HG02759 (cell line): ENCODE measurements around the gene DST.
A peak's percentile ranks its signal among the peaks of the same experiment; 100 is the strongest.
"Not testable (repeated sequence)": the region's sequence is repeated elsewhere in the genome, so short reads cannot be mapped to it uniquely, and the experiment has no call there.

Experiments
- ATAC-seq: cut with Tn5 transposase; IDR thresholded peaks from one replicate; pipeline ENCODE4 v1.9.1; 2021; ENCODE audit warnings: mild to moderate bottlenecking, moderate library complexity; ENCODE audit not compliant: unreplicated experiment

The DST gene

DNA sequence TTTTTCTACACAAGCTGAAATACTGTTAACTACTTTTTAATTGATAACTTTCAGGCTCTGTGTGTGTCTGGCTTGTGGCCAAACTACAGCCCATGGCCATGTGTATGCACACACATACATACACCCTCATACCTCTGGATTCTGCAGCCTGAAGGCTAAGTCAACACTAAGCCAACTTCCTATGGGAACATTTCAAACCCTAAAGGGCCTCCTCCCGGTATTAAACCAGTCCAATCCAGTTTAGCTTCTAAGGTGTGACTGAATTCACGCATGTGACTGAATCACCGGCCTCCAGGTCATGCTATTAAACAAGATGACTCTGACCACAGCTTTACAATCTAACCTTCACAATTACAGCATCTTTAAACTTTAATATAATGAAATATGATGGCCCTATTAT, 20.7 kb upstream of the DST start:
- no peak for ATAC-seq

DNA sequence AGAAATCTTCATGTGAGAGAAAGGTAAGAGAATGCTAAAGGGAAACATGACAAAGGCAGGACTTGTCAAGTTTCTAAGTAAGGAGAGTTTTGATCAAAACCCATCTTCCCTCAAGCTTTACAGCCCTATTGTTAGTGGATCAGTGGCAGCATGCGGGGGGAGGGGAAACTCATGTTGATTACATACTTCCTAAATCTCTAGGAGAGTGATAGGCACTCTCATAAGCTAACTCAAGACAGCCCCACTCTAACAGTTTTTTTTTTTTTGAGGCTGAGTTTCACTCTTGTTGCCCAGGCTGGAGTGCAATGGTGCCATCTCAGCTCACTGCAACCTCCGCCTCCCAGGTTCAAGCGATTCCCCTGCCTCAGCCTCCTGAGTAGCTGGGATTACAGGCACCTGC, 18.6 kb upstream of the DST start:
- not testable (repeated sequence) for ATAC-seq

GRCh38 chr6:56660381-56660730, 17.7 kb upstream of the DST start:
- peak; percentile 44 for ATAC-seq

DNA sequence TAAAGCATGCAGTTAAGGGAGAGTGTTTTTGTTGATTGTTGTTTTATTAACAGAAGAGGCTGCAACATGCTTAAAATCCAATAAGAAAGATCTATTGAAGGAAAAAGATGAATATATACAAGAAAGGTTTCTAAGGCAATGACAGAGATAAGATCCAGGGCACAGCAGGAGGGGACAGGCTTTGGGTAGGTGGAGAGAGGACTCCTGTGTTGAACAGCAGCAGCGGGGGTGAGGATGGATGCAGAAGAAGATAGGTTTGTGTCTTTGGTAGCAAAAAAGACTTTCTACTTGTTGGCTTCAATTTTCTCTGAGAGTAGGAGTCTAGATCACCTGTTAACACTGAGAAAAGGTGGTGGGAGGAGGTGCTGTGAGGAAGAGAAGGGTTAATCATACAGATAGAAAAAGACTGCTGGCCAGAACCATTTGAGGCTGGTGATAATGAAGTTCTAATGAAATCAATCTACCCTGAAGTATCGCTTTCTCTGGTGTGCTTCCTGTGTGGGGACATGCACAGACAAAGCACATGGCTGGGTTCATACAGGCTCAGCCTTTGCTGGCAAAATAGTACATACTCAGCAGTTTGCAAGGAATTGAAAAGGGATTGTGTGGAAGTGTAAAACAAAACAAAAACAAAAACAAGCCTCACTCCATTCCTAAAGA, 17.2 kb upstream of the DST start:
- ATAC-seq: peak; percentile 90

DNA sequence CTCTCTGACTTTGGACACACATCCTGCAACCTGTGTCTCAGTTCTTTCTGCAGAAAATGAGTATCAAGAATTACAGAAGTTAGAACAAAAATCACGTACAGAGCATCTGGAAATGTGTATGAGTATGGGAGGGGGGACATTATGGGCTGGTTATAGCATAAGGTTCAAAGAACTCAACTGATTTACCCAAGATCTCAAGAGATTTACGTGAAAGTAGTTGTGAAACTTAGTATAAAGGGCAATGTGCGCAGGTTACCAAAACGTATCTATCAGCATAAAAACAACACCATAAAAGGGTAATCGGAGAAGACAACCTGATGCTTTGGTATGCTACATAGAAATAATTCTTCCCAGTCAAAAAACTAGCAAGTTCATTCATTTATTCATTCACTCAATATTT, 15.6 kb upstream of the DST start:
- ATAC-seq: no peak

- no peak for ATAC-seq
Measured at GRCh38 chr6:56657354-56657753, 14.7 kb upstream of the DST start.

DNA sequence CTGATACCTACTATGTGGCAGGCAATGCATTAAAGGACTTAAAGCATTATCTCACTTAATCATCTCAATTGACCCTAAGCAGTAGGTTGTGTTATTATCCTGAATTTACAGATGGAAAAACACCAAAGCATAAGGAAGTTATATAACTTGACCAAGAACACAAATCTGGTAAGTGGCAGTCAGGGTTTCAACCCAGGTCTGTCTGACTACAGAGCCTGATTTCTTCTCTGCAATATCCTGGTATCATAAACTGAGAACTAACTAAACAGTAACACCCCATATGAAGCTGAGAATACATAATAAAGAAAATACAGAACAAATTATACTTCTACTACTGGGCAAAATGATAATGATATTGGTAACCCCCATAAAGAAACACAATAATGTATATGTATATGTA, 13.8 kb upstream of the DST start:
- ATAC-seq: no peak

- ATAC-seq: no peak
Measured at GRCh38 chr6:56655996-56656395, 13.3 kb upstream of the DST start.

GRCh38 chr6:56655249-56655648, 12.6 kb upstream of the DST start:
- ATAC-seq: no peak

DNA sequence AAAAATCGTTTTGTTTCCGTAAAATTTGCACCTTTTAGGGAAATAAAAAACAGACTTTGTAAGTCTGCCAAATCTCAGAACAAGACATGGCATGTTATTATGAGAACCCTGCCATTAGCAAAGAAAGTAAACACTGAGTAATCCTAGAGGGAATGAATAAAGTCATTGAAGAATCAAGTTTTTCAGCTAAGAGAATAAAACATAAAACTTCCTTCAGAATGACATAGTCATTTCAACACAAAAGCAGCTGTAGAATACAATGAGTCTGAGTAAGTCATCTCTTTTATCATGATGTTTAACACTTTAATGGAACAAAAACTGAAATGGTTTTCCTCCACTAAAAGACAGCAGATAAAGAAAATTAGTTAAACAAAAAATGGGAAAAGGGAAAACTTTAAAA, 10.3 kb upstream of the DST start:
- ATAC-seq: no peak

- ATAC-seq: no peak
Measured at GRCh38 chr6:56652231-56652630, 9.5 kb upstream of the DST start.

DNA sequence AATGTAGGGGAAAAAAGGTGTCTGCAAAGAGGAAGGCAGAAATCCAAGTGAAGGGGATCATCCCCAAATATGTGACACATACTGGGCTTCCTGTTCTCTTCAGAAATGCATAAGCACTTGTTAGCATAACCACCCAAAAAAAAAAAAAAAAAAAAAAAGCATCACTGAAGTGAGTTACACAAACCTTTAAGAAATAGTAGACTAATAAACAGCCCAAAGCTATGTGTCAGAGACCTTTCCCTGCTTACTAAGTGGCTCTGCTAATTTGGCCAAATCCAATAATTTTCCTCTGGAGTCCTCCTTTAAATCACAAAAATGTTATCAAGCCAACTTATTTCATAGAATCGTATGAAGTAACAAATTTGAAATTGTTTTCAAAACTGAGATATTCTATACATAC, 7.5 kb upstream of the DST start:
- ATAC-seq: no peak

DNA sequence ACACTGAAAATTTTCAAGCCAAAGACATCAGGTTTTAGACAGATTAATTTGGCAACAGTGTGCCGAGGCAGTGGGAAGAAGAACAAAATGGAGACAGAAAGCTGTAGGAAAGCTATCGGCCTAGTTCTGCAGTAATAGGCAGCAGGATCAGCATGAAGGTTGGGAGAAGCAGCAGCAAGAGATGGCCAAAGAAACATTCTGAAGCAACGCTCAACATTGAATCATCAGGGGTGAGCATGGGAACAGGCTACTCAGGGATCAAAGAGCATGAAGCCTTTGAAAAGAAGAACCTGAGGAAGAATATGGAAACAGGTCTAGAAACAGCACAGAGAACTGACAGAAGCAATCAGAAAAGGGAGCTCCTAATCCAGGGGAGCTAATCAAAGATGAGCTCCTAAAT, 7.1 kb upstream of the DST start:
- no peak for ATAC-seq

GRCh38 chr6:56649053-56649769, 6.5 kb upstream of the DST start:
- ATAC-seq: no peak

DNA sequence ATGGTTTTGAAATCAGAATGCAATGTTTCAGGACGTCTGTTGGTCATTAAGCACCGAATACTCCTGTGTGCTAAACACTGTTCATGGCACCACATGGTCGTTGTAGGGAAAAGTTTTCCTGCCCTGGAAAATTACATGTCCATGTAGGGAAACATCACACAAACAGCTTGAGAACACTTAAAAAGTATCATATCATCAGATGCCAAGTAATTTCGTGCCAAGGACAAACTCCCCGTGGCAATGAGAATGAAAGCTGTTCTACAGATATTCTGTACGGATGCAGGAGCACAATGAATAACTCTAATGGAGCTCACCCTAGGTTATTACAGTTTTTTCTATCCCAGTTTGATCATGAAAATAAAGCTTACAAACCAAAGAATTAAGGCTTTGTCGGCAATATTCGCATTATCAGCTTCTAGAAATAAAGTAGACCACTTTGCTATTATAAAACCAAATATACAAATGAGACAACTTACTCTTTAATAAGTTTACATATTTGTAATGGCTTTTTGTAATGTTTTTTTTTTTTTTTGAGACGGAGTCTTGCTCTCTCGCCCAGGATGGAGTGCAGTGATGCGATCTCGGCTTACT, 4.6 kb upstream of the DST start:
- ATAC-seq: no peak

GRCh38 chr6:56644366-56644765, 1.7 kb upstream of the DST start:
- ATAC-seq: no peak

DNA sequence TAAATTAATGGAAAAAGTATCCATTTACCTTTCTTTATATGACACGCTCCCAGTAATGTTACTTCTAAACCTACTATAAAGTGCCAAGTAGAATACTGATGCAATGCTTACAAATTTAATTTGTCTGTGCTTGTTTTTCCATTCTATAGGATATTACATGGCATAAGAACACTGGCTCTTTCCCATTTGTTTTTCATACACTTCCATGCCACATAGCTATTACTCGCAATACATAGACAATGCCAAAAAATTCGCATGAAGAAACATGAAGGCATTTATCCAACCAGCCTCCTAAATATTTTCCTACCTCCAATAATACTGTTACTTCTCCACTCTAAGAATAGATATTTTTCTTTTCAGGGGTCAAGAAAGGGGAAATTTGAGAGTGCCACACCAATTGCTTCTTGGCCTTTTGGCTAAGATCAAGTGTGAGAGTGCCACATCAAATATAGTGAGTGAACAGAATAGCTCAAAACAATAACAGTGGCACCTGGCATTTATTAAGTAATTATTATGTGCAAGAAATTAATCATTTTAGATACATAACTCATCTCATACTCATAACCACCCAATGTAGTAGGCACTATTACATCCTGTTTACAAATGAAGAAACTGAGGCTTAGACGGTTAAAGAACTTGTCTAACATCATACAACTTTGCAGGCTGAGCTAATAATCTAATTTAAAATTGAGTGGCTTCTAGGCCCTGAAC, 845 bp upstream of the DST start:
- no peak for ATAC-seq

DNA sequence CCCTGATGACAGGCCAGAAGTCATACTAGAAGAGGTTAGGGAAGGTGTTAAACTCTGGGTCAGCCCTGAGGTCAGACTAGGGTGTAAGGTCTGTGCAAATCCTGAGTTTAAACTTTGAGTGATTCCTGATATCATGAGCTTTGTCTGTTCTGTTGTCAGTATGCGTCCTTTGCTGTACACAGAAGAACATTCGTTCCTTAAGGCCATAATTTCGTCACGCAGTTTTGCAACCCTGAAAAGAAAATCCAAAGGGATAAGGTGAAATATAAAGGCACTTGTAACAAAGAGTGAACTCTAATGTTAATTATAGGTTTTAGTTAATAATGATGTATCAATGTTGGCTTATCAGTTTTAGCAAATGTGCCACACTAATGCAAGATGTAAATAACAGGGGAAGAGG, 2.3 kb downstream of the DST start:
- no peak for ATAC-seq

GRCh38 chr6:56638760-56639159, 3.9 kb downstream of the DST start:
- no peak for ATAC-seq

GRCh38 chr6:56637640-56638039, 5.0 kb downstream of the DST start:
- no peak for ATAC-seq

GRCh38 chr6:56628105-56628504, 14.6 kb downstream of the DST start:
- ATAC-seq: no peak

DNA sequence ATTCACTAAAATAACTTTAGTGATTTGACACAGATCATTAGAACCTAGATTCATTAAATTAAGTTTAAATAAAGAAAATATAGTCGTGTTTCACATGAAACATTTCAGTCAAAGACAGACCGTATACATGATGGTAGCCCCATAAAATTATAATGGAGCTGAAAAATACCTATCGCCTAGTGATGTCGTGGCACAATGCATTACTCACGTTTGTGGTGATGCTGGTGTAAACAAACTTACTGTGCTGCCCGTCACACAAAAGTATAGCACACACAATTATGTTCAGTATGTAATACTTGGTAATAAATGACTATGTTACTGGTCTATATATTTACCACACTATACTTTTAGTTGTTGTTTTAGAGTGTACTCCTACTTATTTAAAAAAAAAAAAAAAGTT, 17.3 kb downstream of the DST start:
- no peak for ATAC-seq
